Vagina (tissue), 2 donors: Measurements from ENCODE around the gene CFAP45.

Experiments
- POLR2A ChIP-seq, 2 donors: fragments of 450-650 bp; IDR thresholded peaks; one replicate each; pipeline ENCODE4 v1.6.1; 2017; ENCODE audit warnings: antibody characterized with exemption in 2 of 2, mild to moderate bottlenecking in 2 of 2, moderate library complexity in 2 of 2
- POLR2AphosphoS5 ChIP-seq, 2 donors: sonication (generic); formaldehyde crosslinking; IDR thresholded peaks; one replicate each; pipeline ENCODE4 v1.9.0; 2017; ENCODE audit warnings: antibody characterized with exemption in 2 of 2, mild to moderate bottlenecking in 2 of 2, low read depth in 1 of 2; ENCODE audit not compliant: insufficient read depth in 1 of 2
- TF ChIP-seq, protein P1 (sequence below), 3 experiments: fragments of 450-650 bp in 2 of 3; fragments of 200-600 bp in 1 of 3; sonication (generic) in 1 of 3; IDR thresholded peaks; one replicate each; pipeline ENCODE4 v1.5.1; 2017 to 2019; ENCODE audit warnings: antibody characterized with exemption in 3 of 3, mild to moderate bottlenecking in 2 of 3, moderate library complexity in 2 of 3

DNA sequence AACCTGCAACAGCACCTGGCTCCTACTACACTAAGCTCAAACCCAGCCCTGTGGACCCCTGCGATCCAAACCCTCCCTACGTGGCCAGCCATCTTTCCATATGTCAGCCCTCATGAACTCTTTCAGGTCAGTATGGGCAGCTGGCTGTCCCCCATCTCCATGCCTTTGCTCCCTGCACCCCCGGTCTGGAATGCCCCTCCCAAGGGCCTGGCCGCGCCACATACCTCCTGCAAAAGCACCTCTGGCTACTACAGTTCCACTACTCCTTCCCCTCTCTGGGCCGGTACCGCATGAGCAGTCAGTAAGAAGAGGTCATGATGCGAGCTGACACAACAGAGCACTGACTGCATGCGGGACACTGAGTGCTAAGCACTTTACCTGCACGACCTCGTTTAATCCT lies 35.3 kb upstream of the CFAP45 start:
- TF ChIP-seq POLR2A (IDR thresholded peaks at IDR 0.05) (no peak), POLR2AphosphoS5 (IDR thresholded peaks at IDR 0.05; ENCODE audit: insufficient read depth in 1 of 2, low read depth in 1 of 2) (no peak)
- TF ChIP-seq, protein P1, sequence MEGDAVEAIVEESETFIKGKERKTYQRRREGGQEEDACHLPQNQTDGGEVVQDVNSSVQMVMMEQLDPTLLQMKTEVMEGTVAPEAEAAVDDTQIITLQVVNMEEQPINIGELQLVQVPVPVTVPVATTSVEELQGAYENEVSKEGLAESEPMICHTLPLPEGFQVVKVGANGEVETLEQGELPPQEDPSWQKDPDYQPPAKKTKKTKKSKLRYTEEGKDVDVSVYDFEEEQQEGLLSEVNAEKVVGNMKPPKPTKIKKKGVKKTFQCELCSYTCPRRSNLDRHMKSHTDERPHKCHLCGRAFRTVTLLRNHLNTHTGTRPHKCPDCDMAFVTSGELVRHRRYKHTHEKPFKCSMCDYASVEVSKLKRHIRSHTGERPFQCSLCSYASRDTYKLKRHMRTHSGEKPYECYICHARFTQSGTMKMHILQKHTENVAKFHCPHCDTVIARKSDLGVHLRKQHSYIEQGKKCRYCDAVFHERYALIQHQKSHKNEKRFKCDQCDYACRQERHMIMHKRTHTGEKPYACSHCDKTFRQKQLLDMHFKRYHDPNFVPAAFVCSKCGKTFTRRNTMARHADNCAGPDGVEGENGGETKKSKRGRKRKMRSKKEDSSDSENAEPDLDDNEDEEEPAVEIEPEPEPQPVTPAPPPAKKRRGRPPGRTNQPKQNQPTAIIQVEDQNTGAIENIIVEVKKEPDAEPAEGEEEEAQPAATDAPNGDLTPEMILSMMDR (IDR thresholded peaks at IDR 0.05): no peak
